ENCODE measurements around the gene TUB. TPM values are rescaled to one million over a fixed set of nuclear protein-coding genes. Genes with fewer than 3 reads are reported as not detected.

TUB gene
- total and polyA plus RNA-seq, 2 of the 8 experiments (the other 6 are each of a cell fraction or from before 2014, with no cell fraction given): 15.3 to 31.3 TPM

GRCh38 chr11:8060801-8061554, 20.0 kb upstream of the TUB start:
- no peak overlapping the region for H3K18ac ChIP-seq (ENCODE audit: extremely low read depth, low read length)
- H3K9ac ChIP-seq (replicated peaks in 1 of 4; ENCODE audit: extremely low read depth in 1 of 4, low read depth in 3 of 4, low read length in 3 of 4): no peak overlapping the region
- no peaks in the 10 kb centered on the region for H3K79me2 ChIP-seq (ENCODE audit: control insufficient read depth in 1 of 2, insufficient read depth in 2 of 2, low read length in 2 of 2)
- H2AFZ ChIP-seq (ENCODE audit: low read length): no peak overlapping the region
- no peak overlapping the region for H4K91ac ChIP-seq (replicated peaks; ENCODE audit: insufficient read length, low read length)
- peaks cover 0 to 5% (median 0%) of the 10 kb centered on the region in 4 experiments; a peak in 2 of 7 replicates for H3K4me1 ChIP-seq (replicated peaks in 1 of 4; ENCODE audit: control insufficient read depth in 3 of 4, insufficient read depth in 4 of 4, low read length in 3 of 4)
- H2BK20ac ChIP-seq (ENCODE audit: low read length): no peak overlapping the region
- no peak overlapping the region for H3K27ac ChIP-seq (ENCODE audit: low read depth, low read length)
- H3K36me3 ChIP-seq (ENCODE audit: control insufficient read depth in 2 of 4, insufficient read depth in 4 of 4, low read length in 3 of 4): no peaks in the 10 kb centered on the region
- CTCF ChIA-PET (ENCODE audit: partially characterized antibody): interaction anchor here (0.8 to 4.7 kb wide), 6 partner anchors 10 to 38 kb away, joined by 3 to 74 read pairs (median 15); no protein-coding TSS in a partner anchor
- H4K20me1 ChIP-seq (replicated peaks in 1 of 2; ENCODE audit: control insufficient read depth in 1 of 2, insufficient read depth in 2 of 2, low read length in 2 of 2): no peaks in the 10 kb centered on the region
- FAIRE-seq (no peak), DNase-seq (ENCODE audit: low read depth in 1 of 2, low spot score in 2 of 2) (peak in 1 of 2 experiments; percentile 36)
- H2BK15ac ChIP-seq (ENCODE audit: low read length): no peak overlapping the region
- H4K8ac ChIP-seq (ENCODE audit: extremely low read depth, insufficient read depth, low read length): no peak overlapping the region
- no peaks in the 10 kb centered on the region for H3K27me3 ChIP-seq (replicated peaks in 1 of 4; ENCODE audit: control insufficient read depth in 3 of 4, extremely low read depth in 1 of 4, insufficient read depth in 3 of 4, low read length in 3 of 4)
- no peak overlapping the region for H2BK120ac ChIP-seq (replicated peaks; ENCODE audit: low read depth, low read length)
- H3K23me2 ChIP-seq (ENCODE audit: low read depth, low read length): no peaks in the 10 kb centered on the region
- H3K4ac ChIP-seq (replicated peaks; ENCODE audit: insufficient read length, low read depth, low read length): no peak overlapping the region
- 85% methylated on average over 11 of the region's 12 CpGs; no CpG with 5 or more reads in 1 of the 2 experiments for WGBS, 2 experiments (ENCODE audit: extremely low coverage in 1 of 2, insufficient coverage in 1 of 2, insufficient read length in 1 of 2, insufficient replicate concordance in 2 of 2, low coverage in 1 of 2, low lambda C conversion rate in 2 of 2, missing lambda C conversion rate in 1 of 2)
- no peaks in the 10 kb centered on the region for H3K9me3 ChIP-seq (ENCODE audit: insufficient read depth in 2 of 2, low read depth in 1 of 2, low read length in 1 of 2)
- H2BK5ac ChIP-seq (ENCODE audit: low read depth, low read length): no peak overlapping the region; the same call in 1 of the 2 replicates
- no peak overlapping the region for H3K4me3 ChIP-seq (ENCODE audit: extremely low read depth in 1 of 4, insufficient read depth in 2 of 4, low read depth in 3 of 4, low read length in 4 of 4)
- H3K79me1 ChIP-seq (ENCODE audit: low read depth, low read length): no peaks in the 10 kb centered on the region
- H3K4me2 ChIP-seq (ENCODE audit: insufficient read depth in 1 of 2, low read depth in 2 of 2, low read length in 2 of 2): no peak overlapping the region
- no peak overlapping the region for H3K56ac ChIP-seq (replicated peaks; ENCODE audit: insufficient read length, low read depth, low read length)
- no peak overlapping the region for H2BK12ac ChIP-seq (ENCODE audit: low read depth, low read length)
- 0 out of 2 replicates have a peak overlapping the region, but pooled peaks have one; percentile 40 for H2AK5ac ChIP-seq (ENCODE audit: low read depth, low read length)
- no peak overlapping the region for H3K14ac ChIP-seq (ENCODE audit: insufficient read length)
- POLR2A ChIA-PET (ENCODE audit: partially characterized antibody): no interaction called here
- H3K23ac ChIP-seq (ENCODE audit: insufficient read length): no peak overlapping the region
- no peak overlapping the region for H4K5ac ChIP-seq (ENCODE audit: insufficient read length, low read depth, low read length)
- TF ChIP-seq KDM1A (IDR thresholded peaks at IDR 0.05; ENCODE audit: borderline replicate concordance, low read length) (no peak), RNF2 (IDR thresholded peaks at IDR 0.05; ENCODE audit: borderline replicate concordance, low read depth, low read length, missing control alignments, poor library complexity, severe bottlenecking) (no peak), USF2 (IDR thresholded peaks at IDR 0.05; ENCODE audit: low read length) (no peak), BCL11A (IDR thresholded peaks at IDR 0.05; ENCODE audit: low read depth in 2 of 2, low read length in 2 of 2) (no peak), GTF2F1 (IDR thresholded peaks at IDR 0.05; ENCODE audit: borderline replicate concordance, low read depth, low read length) (no peak), JUND (IDR thresholded peaks at IDR 0.05; ENCODE audit: low read length) (no peak), TEAD4 (IDR thresholded peaks at IDR 0.05; ENCODE audit: low read depth, low read length) (no peak), YY1 (IDR thresholded peaks at IDR 0.05; ENCODE audit: low read depth, low read length) (no peak), GABPA (IDR thresholded peaks at IDR 0.05; ENCODE audit: borderline replicate concordance, insufficient read depth, low read length) (no peak), CHD2 (IDR thresholded peaks at IDR 0.05; ENCODE audit: low read length) (no peak), MAFK (IDR thresholded peaks at IDR 0.05; ENCODE audit: low read depth, low read length) (no peak)
